Left lung (tissue), 10 donors: Measurements from ENCODE around the gene PHACTR1. TPM values are rescaled to one million over a fixed set of nuclear protein-coding genes. Genes with fewer than 3 reads are reported as not detected.

Source experiments
- ATAC-seq: fragments of 200-7000 bp; cut with Tn5 transposase; one replicate; pipeline ENCODE4 v1.9.1; 2020; ENCODE audit warnings: moderate library complexity
- DNase-seq, 4 donors: peaks; one replicate each; pipeline ENCODE4 v3.0.0-alpha.2; 2013 to 2020
- H3K27ac ChIP-seq, 2 donors: fragments of 200-600 bp; sonication (generic) in 1 of 2; one replicate each; pipeline versions ENCODE4 v1.5.0 to v1.8.0; 2020 to 2021
- H3K27me3 ChIP-seq, 2 donors: fragments of 200-600 bp; sonication (generic) in 1 of 2; one replicate each; pipeline versions ENCODE4 v1.5.0 to v1.8.0; 2020 to 2021
- H3K36me3 ChIP-seq, 2 donors: fragments of 200-600 bp; sonication (generic) in 1 of 2; one replicate each; pipeline versions ENCODE4 v1.5.0 to v1.8.0; 2020 to 2021
- H3K4me1 ChIP-seq, 2 donors: fragments of 200-600 bp; one replicate each; pipeline ENCODE4 v1.8.0; 2021
- H3K4me3 ChIP-seq, 2 donors: fragments of 200-600 bp; sonication (generic) in 1 of 2; one replicate each; pipeline versions ENCODE4 v1.5.0 to v1.8.0; 2020 to 2021; ENCODE audit warnings: mild to moderate bottlenecking in 1 of 2
- H3K9me3 ChIP-seq, 2 donors: fragments of 200-600 bp; sonication (generic) in 1 of 2; one replicate each; pipeline versions ENCODE4 v1.5.0 to v1.8.0; 2020 to 2021
- intact Hi-C, 2 donors: fragments of 100-400 bp; cut with DNase I; formaldehyde crosslinking; loops; one replicate each; pipeline versions ENCODE4 v1.11.2 to v1.14.2; 2022
- polyA plus RNA-seq, 6 donors: library from polyadenylated mRNA; unstranded; fragments of 120-200 nt; gene quantifications; one replicate each; pipeline ENCODE4 v1.2.1, GENCODE V29; 2013; ENCODE audit not compliant: insufficient read length in 6 of 6
- total RNA-seq, 2 donors: library from RNA; stranded (reverse); fragmentation: NEBNext Ultra II Directional; extraction: Animal tissue kit (Norgen Biotek cat#: 25700); gene quantifications; one replicate each; pipeline ENCODE4 v1.2.1, GENCODE V29; 2021
- TF ChIP-seq, protein P1 (sequence below), 2 donors: fragments of 200-600 bp; sonication (generic) in 1 of 2; IDR thresholded peaks; one replicate each; pipeline versions ENCODE4 v1.5.0 to v1.8.0; 2021; ENCODE audit warnings: antibody characterized with exemption in 2 of 2
- donor health status: DM: no; HTN: yes; CAD: no.
- donor health status: DM: no; HTN: no; CAD: no.

PHACTR1 gene
- total and polyA plus RNA-seq, 8 donors, result 12.1 to 53.3 (median 15.8) TPM

DNA sequence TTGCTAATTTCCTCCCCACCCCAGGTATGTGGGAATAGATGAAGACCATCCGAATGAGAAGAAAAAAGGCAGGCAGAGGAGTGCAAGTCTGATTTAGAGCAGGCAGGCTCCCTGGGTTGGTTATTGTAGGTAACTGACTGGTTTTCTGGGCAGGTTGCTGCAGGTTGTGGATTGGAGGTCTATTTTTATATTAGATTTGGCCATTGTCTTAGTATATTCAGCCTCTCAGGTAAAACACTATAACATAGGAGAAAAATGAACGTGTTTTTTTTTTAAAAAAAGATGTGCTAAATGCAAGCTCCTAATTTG is 612.3 kb downstream of the PHACTR1 start:
- intact Hi-C loops, result loop anchor here in 1 of 2 donors (10.0 kb wide), 1 partner anchor 134 kb away; no protein-coding TSS in a partner anchor
- Histone ChIP-seq H3K9me3 (no peaks in the 10 kb centered on the region), H3K36me3 (peaks cover 0 to 18% of the 10 kb centered on the region in 2 donors), H3K4me1 (peaks cover 2 to 22% of the 10 kb centered on the region in 2 donors), H3K27me3 (no peaks in the 10 kb centered on the region), H3K4me3 (peak overlapping the region; percentile 78 to 85), H3K27ac (peak overlapping the region; percentile 93 to 97)
- TF ChIP-seq, protein P1, sequence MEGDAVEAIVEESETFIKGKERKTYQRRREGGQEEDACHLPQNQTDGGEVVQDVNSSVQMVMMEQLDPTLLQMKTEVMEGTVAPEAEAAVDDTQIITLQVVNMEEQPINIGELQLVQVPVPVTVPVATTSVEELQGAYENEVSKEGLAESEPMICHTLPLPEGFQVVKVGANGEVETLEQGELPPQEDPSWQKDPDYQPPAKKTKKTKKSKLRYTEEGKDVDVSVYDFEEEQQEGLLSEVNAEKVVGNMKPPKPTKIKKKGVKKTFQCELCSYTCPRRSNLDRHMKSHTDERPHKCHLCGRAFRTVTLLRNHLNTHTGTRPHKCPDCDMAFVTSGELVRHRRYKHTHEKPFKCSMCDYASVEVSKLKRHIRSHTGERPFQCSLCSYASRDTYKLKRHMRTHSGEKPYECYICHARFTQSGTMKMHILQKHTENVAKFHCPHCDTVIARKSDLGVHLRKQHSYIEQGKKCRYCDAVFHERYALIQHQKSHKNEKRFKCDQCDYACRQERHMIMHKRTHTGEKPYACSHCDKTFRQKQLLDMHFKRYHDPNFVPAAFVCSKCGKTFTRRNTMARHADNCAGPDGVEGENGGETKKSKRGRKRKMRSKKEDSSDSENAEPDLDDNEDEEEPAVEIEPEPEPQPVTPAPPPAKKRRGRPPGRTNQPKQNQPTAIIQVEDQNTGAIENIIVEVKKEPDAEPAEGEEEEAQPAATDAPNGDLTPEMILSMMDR (IDR thresholded peaks at IDR 0.05), result no peak
- DNase-seq (no peak), ATAC-seq (no peak)

DNA sequence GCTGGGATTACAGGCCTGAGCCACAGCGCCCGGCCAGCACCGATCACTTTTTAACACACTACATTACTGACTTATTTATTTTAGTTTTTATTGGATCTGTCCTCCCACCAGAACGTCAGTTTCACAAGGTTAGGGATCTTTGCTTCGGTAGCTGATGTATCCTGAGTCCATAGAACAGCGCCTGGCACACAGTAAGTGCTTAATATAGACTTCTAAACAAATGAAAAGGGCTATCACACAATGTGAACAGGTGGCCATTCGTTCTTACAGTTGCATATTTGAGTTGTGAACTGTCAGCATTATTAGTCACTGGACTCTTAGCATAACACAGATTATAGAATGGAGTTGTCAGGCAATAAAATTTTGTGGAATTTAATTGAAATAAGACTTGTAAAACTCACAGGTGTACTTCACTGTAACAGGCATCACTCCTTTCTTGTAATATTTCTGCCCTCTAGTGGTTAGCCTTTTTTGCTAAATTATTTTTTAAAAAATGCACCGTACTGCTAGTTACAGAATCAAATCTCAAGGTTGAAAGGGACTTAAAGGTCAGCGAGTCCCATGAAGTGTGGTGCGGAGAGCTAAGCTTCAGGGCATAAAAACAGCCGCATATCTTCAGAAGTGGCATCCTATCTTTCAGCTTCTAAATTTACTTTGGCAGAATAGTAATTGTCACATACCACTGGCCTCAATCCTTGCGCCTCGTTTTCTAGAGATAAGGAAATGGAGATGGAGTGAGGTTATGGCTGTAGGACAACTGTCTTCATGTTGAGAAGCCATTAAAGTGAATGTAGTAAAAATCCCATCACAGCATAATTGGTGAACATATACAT is 615.2 kb downstream of the PHACTR1 start:
- DNase-seq (peak in 1 of 4 donors; percentile 26), ATAC-seq (peak; percentile 7)
- H3K4me3 ChIP-seq, result no peak overlapping the region
- no peak overlapping the region for H3K27ac ChIP-seq
- no peaks in the 10 kb centered on the region for H3K9me3 ChIP-seq
- no peaks in the 10 kb centered on the region for H3K36me3 ChIP-seq
- TF ChIP-seq, protein P1 (IDR thresholded peaks at IDR 0.05), result peak; percentile 30 to 51
- H3K27me3 ChIP-seq, result no peaks in the 10 kb centered on the region
- H3K4me1 ChIP-seq, result peaks cover 4 to 23% of the 10 kb centered on the region in 2 donors
- intact Hi-C loops, result no loop called here

DNA sequence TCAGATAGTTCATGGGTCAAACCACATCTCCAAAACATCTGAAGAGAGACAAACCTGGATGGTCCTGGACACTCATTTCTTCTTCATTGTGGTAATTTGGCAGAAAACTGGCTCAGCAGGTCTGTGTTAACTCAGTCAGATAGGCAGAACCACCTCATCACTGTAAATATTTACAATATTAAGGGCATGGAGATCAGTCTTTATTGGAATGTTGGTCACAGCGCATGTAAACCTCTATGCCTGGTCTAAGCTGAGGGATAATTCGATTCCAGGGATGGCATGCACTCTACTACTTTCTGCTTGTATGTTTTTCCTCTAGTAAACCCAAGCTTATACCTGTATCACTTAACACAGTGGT is 615.8 kb downstream of the PHACTR1 start:
- Histone ChIP-seq H3K36me3 (no peaks in the 10 kb centered on the region), H3K4me1 (peaks cover 6 to 19% of the 10 kb centered on the region in 2 donors), H3K4me3 (no peak overlapping the region), H3K27me3 (no peaks in the 10 kb centered on the region), H3K27ac (no peak overlapping the region), H3K9me3 (no peaks in the 10 kb centered on the region)
- ATAC-seq (no peak), DNase-seq (no peak)
- intact Hi-C loops, result no loop called here
- TF ChIP-seq, protein P1 (IDR thresholded peaks at IDR 0.05), result no peak

DNA sequence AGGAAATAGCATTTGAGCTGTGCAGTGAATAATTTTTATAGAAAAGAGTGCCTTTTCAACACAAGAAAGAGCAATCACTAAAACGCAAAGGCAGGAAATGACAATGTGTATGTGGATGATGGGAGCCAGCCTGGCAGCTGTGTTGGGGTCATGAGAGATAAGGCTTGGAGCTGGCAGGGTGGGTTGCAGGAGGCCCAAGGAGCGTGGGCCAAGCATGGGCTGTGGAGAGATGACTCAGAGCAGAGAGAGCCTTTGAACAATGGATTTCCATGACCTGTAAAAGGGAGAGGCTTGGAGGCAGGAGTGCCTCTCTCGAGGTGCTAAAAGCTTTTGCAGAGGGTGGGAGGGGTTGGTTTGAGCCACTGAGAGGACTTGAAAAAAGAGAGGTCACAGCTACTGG is 618.4 kb downstream of the PHACTR1 start:
- DNase-seq (no peak), ATAC-seq (no peak)
- TF ChIP-seq, protein P1 (IDR thresholded peaks at IDR 0.05), result no peak
- Histone ChIP-seq H3K9me3 (no peaks in the 10 kb centered on the region), H3K4me3 (no peak overlapping the region), H3K4me1 (peaks cover 4 to 19% of the 10 kb centered on the region in 2 donors), H3K27me3 (no peaks in the 10 kb centered on the region), H3K36me3 (no peaks in the 10 kb centered on the region), H3K27ac (no peak overlapping the region)
- intact Hi-C loops, result loop anchor here in 1 of 2 donors (5.0 kb wide), 1 partner anchor 202 kb away; no protein-coding TSS in a partner anchor

DNA sequence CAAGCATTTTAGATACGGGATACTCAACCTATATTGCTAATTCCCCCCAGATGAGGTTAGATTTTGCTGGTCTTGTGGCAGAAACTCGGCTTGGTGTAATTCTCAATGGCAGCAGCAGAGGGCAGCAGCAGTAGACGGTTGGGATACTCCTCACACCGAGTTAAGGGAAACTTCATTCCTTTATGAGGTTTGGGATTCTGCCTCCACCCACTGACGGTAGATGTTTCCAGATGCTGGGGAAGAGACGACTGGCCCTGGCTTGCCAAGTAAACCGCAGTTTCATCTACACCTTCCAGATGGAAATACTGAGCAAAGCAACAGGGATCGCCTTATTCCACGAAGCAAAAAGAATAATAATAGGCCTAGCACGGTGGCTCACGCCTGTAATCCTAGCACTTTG is 620.0 kb downstream of the PHACTR1 start:
- Histone ChIP-seq H3K4me3 (no peak overlapping the region), H3K9me3 (no peaks in the 10 kb centered on the region), H3K27ac (no peak overlapping the region), H3K27me3 (no peaks in the 10 kb centered on the region), H3K4me1 (peaks cover 4 to 25% of the 10 kb centered on the region in 2 donors), H3K36me3 (no peaks in the 10 kb centered on the region)
- TF ChIP-seq, protein P1 (IDR thresholded peaks at IDR 0.05), result peak; percentile 82 to 92
- DNase-seq (peak in 3 of 4 donors; percentile 64 to 80 (median 78)), ATAC-seq (peak; percentile 94)
- intact Hi-C loops, result loop anchor here in 1 of 2 donors (5.0 kb wide), 1 partner anchor 201 kb away; no protein-coding TSS in a partner anchor
